Measurements from ENCODE around the gene PCDHGA9.

Gene PCDHGA9

DNA sequence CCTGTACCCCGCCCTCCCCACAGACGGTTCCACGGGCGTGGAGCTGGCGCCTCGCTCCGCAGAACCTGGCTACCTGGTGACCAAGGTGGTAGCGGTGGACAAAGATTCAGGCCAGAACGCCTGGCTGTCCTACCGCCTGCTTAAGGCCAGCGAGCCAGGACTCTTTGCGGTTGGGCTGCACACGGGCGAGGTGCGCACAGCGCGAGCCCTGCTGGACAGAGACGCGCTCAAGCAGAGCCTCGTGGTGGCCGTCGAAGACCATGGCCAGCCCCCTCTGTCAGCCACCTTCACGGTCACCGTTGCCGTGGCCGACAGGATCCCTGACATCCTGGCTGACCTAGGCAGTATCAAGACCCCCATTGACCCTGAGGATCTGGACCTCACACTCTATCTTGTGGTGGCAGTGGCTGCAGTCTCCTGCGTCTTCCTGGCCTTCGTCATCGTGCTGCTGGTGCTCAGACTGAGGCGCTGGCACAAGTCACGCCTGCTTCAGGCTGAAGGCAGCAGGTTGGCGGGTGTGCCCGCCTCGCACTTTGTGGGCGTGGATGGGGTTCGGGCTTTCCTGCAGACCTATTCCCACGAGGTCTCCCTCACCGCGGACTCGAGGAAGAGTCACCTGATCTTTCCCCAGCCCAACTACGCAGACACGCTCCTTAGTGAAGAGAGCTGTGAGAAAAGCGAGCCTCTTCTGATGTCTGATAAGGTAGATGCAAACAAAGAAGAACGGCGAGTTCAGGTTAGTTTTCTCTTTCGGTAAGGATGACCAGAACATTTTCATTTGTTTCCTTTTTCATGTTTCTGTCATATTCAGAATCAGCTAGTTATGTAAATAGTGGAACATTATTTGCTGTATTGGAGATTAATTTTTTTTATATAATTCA, 36.3 kb upstream of the PCDHGA9 start:
- H3K4me3 ChIP-seq (ENCODE audit: low read length): no peak overlapping the region
- peaks cover 50% of the 10 kb centered on the region for H3K9me3 ChIP-seq (ENCODE audit: control insufficient read depth, insufficient read depth, low read length)
- H3F3A ChIP-seq (ENCODE audit: control insufficient read depth, insufficient read depth): peaks cover 8% of the 10 kb centered on the region; the same call in 1 of the 2 replicates
- H3K27me3 ChIP-seq (ENCODE audit: control insufficient read depth, low read length): no peaks in the 10 kb centered on the region
- peaks cover 44% of the 10 kb centered on the region for H3K79me2 ChIP-seq (ENCODE audit: control insufficient read depth, low read length)
- no peak overlapping the region for H3K4me2 ChIP-seq (ENCODE audit: low read length)
- no peak overlapping the region for H3K27ac ChIP-seq (ENCODE audit: low read depth, low read length)
- peaks cover 58% of the 10 kb centered on the region for H3K36me3 ChIP-seq (ENCODE audit: control insufficient read depth, low read length)
- H3K4me1 ChIP-seq (ENCODE audit: control insufficient read depth, low read length): peaks cover 33% of the 10 kb centered on the region
- no peaks in the 10 kb centered on the region for H3K9me2 ChIP-seq (replicated peaks; ENCODE audit: control insufficient read depth, low read length)
- no peaks in the 10 kb centered on the region for H4K20me1 ChIP-seq (ENCODE audit: control insufficient read depth, insufficient read depth, low read depth, low read length)
- TF ChIP-seq EZH2phosphoT487 (IDR thresholded peaks at IDR 0.05; ENCODE audit: borderline replicate concordance, low read length): no peak
- TF ChIP-seq, protein P1, sequence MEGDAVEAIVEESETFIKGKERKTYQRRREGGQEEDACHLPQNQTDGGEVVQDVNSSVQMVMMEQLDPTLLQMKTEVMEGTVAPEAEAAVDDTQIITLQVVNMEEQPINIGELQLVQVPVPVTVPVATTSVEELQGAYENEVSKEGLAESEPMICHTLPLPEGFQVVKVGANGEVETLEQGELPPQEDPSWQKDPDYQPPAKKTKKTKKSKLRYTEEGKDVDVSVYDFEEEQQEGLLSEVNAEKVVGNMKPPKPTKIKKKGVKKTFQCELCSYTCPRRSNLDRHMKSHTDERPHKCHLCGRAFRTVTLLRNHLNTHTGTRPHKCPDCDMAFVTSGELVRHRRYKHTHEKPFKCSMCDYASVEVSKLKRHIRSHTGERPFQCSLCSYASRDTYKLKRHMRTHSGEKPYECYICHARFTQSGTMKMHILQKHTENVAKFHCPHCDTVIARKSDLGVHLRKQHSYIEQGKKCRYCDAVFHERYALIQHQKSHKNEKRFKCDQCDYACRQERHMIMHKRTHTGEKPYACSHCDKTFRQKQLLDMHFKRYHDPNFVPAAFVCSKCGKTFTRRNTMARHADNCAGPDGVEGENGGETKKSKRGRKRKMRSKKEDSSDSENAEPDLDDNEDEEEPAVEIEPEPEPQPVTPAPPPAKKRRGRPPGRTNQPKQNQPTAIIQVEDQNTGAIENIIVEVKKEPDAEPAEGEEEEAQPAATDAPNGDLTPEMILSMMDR (IDR thresholded peaks at IDR 0.05; ENCODE audit: low read depth, low read length, poor library complexity, severe bottlenecking): no peak

GRCh38 chr5:141369994-141370848, 32.4 kb upstream of the PCDHGA9 start, which contains the start of gene PCDHGB3:
PCDHGB3 (plus strand) TSS chr5:141370242; CDS start chr5:141370395, 153 bp downstream.
- TF ChIP-seq, protein P1 (IDR thresholded peaks at IDR 0.05; ENCODE audit: low read depth, low read length, poor library complexity, severe bottlenecking): peak; percentile 72
- TF ChIP-seq EZH2phosphoT487 (IDR thresholded peaks at IDR 0.05; ENCODE audit: borderline replicate concordance, low read length): no peak
- Histone ChIP-seq H3K27me3 (ENCODE audit: control insufficient read depth, low read length) (no peaks in the 10 kb centered on the region), H3K9me2 (replicated peaks; ENCODE audit: control insufficient read depth, low read length) (no peaks in the 10 kb centered on the region), H3K4me2 (ENCODE audit: low read length) (peak within 1 kb of the TSS; percentile 64), H4K20me1 (ENCODE audit: control insufficient read depth, insufficient read depth, low read depth, low read length) (no peaks in the 10 kb centered on the region), H3K9me3 (ENCODE audit: control insufficient read depth, insufficient read depth, low read length) (peaks cover 59% of the 10 kb centered on the region), H3F3A (ENCODE audit: control insufficient read depth, insufficient read depth) (0 out of 2 replicates have a peak, but pooled peaks cover 3% of the 10 kb centered on the region), H3K27ac (ENCODE audit: low read depth, low read length) (no peak within 1 kb of the TSS; the same call in 1 of the 2 replicates), H3K4me1 (ENCODE audit: control insufficient read depth, low read length) (peaks cover 17% of the 10 kb centered on the region), H3K4me3 (ENCODE audit: low read length) (peak within 1 kb of the TSS; percentile 73), H3K36me3 (ENCODE audit: control insufficient read depth, low read length) (peaks cover 64% of the 10 kb centered on the region), H3K79me2 (ENCODE audit: control insufficient read depth, low read length) (peaks cover 37% of the 10 kb centered on the region)

GRCh38 chr5:141371572-141372475, 30.8 kb upstream of the PCDHGA9 start:
- TF ChIP-seq, protein P1 (IDR thresholded peaks at IDR 0.05; ENCODE audit: low read depth, low read length, poor library complexity, severe bottlenecking): no peak
- TF ChIP-seq EZH2phosphoT487 (IDR thresholded peaks at IDR 0.05; ENCODE audit: borderline replicate concordance, low read length): no peak
- Histone ChIP-seq H3K4me3 (ENCODE audit: low read length) (no peak overlapping the region), H4K20me1 (ENCODE audit: control insufficient read depth, insufficient read depth, low read depth, low read length) (no peaks in the 10 kb centered on the region), H3K9me2 (replicated peaks; ENCODE audit: control insufficient read depth, low read length) (no peaks in the 10 kb centered on the region), H3K4me2 (ENCODE audit: low read length) (no peak overlapping the region), H3K79me2 (ENCODE audit: control insufficient read depth, low read length) (peaks cover 31% of the 10 kb centered on the region), H3K4me1 (ENCODE audit: control insufficient read depth, low read length) (peaks cover 17% of the 10 kb centered on the region), H3F3A (ENCODE audit: control insufficient read depth, insufficient read depth) (0 out of 2 replicates have a peak, but pooled peaks cover 3% of the 10 kb centered on the region), H3K27me3 (ENCODE audit: control insufficient read depth, low read length) (no peaks in the 10 kb centered on the region), H3K36me3 (ENCODE audit: control insufficient read depth, low read length) (peaks cover 53% of the 10 kb centered on the region), H3K27ac (ENCODE audit: low read depth, low read length) (no peak overlapping the region), H3K9me3 (ENCODE audit: control insufficient read depth, insufficient read depth, low read length) (peaks cover 55% of the 10 kb centered on the region)
